Measurements from ENCODE around the gene RTKN2.

RTKN2 gene

GRCh38 chr10:62157601-62158000 lies 111.0 kb downstream of the RTKN2 start:
- no peak overlapping the region for H3K27ac ChIP-seq (ENCODE audit: low read depth, low read length)
- no peaks in the 10 kb centered on the region for H3K27me3 ChIP-seq (ENCODE audit: control insufficient read depth, insufficient read depth, low read length)
- no peak overlapping the region for H3K9ac ChIP-seq (ENCODE audit: low read depth, low read length)
- peaks cover 7% of the 10 kb centered on the region; the same call in 1 of the 2 replicates for H3K4me1 ChIP-seq (ENCODE audit: control insufficient read depth, insufficient read depth, low read length)
- no peaks in the 10 kb centered on the region for H3K36me3 ChIP-seq (ENCODE audit: control insufficient read depth, insufficient read depth, low read length)
- H3K9me3 ChIP-seq (ENCODE audit: control insufficient read depth, insufficient read depth, low read length), result no peaks in the 10 kb centered on the region
- no peak overlapping the region for H3K4me3 ChIP-seq (ENCODE audit: low read depth, low read length)

GRCh38 chr10:62155054-62155680 lies 113.5 kb downstream of the RTKN2 start:
- Histone ChIP-seq H3K36me3 (ENCODE audit: control insufficient read depth, insufficient read depth, low read length) (no peaks in the 10 kb centered on the region), H3K4me1 (ENCODE audit: control insufficient read depth, insufficient read depth, low read length) (no peaks in the 10 kb centered on the region), H3K4me3 (ENCODE audit: low read depth, low read length) (no peak overlapping the region), H3K9me3 (ENCODE audit: control insufficient read depth, insufficient read depth, low read length) (no peaks in the 10 kb centered on the region), H3K27ac (ENCODE audit: low read depth, low read length) (no peak overlapping the region), H3K9ac (ENCODE audit: low read depth, low read length) (no peak overlapping the region), H3K27me3 (ENCODE audit: control insufficient read depth, insufficient read depth, low read length) (no peaks in the 10 kb centered on the region)

GRCh38 chr10:62154231-62154630 lies 114.4 kb downstream of the RTKN2 start:
- Histone ChIP-seq H3K36me3 (ENCODE audit: control insufficient read depth, insufficient read depth, low read length) (no peaks in the 10 kb centered on the region), H3K4me1 (ENCODE audit: control insufficient read depth, insufficient read depth, low read length) (no peaks in the 10 kb centered on the region), H3K27ac (ENCODE audit: low read depth, low read length) (no peak overlapping the region), H3K9ac (ENCODE audit: low read depth, low read length) (no peak overlapping the region), H3K27me3 (ENCODE audit: control insufficient read depth, insufficient read depth, low read length) (no peaks in the 10 kb centered on the region), H3K4me3 (ENCODE audit: low read depth, low read length) (no peak overlapping the region), H3K9me3 (ENCODE audit: control insufficient read depth, insufficient read depth, low read length) (no peaks in the 10 kb centered on the region)

GRCh38 chr10:62153191-62153590 lies 115.5 kb downstream of the RTKN2 start:
- H3K4me3 ChIP-seq (ENCODE audit: low read depth, low read length), result no peak overlapping the region
- no peaks in the 10 kb centered on the region for H3K4me1 ChIP-seq (ENCODE audit: control insufficient read depth, insufficient read depth, low read length)
- no peak overlapping the region for H3K9ac ChIP-seq (ENCODE audit: low read depth, low read length)
- no peak overlapping the region for H3K27ac ChIP-seq (ENCODE audit: low read depth, low read length)
- H3K36me3 ChIP-seq (ENCODE audit: control insufficient read depth, insufficient read depth, low read length), result no peaks in the 10 kb centered on the region
- H3K27me3 ChIP-seq (ENCODE audit: control insufficient read depth, insufficient read depth, low read length), result no peaks in the 10 kb centered on the region
- no peaks in the 10 kb centered on the region for H3K9me3 ChIP-seq (ENCODE audit: control insufficient read depth, insufficient read depth, low read length)

- no peaks in the 10 kb centered on the region for H3K27me3 ChIP-seq (ENCODE audit: control insufficient read depth, insufficient read depth, low read length)
- H3K27ac ChIP-seq (ENCODE audit: low read depth, low read length), result no peak overlapping the region
- no peaks in the 10 kb centered on the region for H3K9me3 ChIP-seq (ENCODE audit: control insufficient read depth, insufficient read depth, low read length)
- H3K9ac ChIP-seq (ENCODE audit: low read depth, low read length), result no peak overlapping the region
- H3K36me3 ChIP-seq (ENCODE audit: control insufficient read depth, insufficient read depth, low read length), result no peaks in the 10 kb centered on the region
- H3K4me1 ChIP-seq (ENCODE audit: control insufficient read depth, insufficient read depth, low read length), result no peaks in the 10 kb centered on the region
- H3K4me3 ChIP-seq (ENCODE audit: low read depth, low read length), result no peak overlapping the region
Observed at GRCh38 chr10:62149621-62150020, 119.0 kb downstream of the RTKN2 start.

GRCh38 chr10:62148155-62148554 lies 120.5 kb downstream of the RTKN2 start:
- Histone ChIP-seq H3K9me3 (ENCODE audit: control insufficient read depth, insufficient read depth, low read length) (no peaks in the 10 kb centered on the region), H3K9ac (ENCODE audit: low read depth, low read length) (no peak overlapping the region), H3K27me3 (ENCODE audit: control insufficient read depth, insufficient read depth, low read length) (no peaks in the 10 kb centered on the region), H3K4me1 (ENCODE audit: control insufficient read depth, insufficient read depth, low read length) (no peaks in the 10 kb centered on the region), H3K36me3 (ENCODE audit: control insufficient read depth, insufficient read depth, low read length) (no peaks in the 10 kb centered on the region), H3K4me3 (ENCODE audit: low read depth, low read length) (no peak overlapping the region), H3K27ac (ENCODE audit: low read depth, low read length) (no peak overlapping the region)

- H3K4me3 ChIP-seq (ENCODE audit: low read depth, low read length), result no peak overlapping the region
- H3K4me1 ChIP-seq (ENCODE audit: control insufficient read depth, insufficient read depth, low read length), result no peaks in the 10 kb centered on the region
- no peaks in the 10 kb centered on the region for H3K36me3 ChIP-seq (ENCODE audit: control insufficient read depth, insufficient read depth, low read length)
- H3K9ac ChIP-seq (ENCODE audit: low read depth, low read length), result no peak overlapping the region
- no peak overlapping the region for H3K27ac ChIP-seq (ENCODE audit: low read depth, low read length)
- peaks cover 3% of the 10 kb centered on the region; the same call in 1 of the 2 replicates for H3K9me3 ChIP-seq (ENCODE audit: control insufficient read depth, insufficient read depth, low read length)
- no peaks in the 10 kb centered on the region for H3K27me3 ChIP-seq (ENCODE audit: control insufficient read depth, insufficient read depth, low read length)
Observed at GRCh38 chr10:62147425-62147824, 121.2 kb downstream of the RTKN2 start.

- Histone ChIP-seq H3K27ac (ENCODE audit: low read depth, low read length) (no peak overlapping the region), H3K4me1 (ENCODE audit: control insufficient read depth, insufficient read depth, low read length) (no peaks in the 10 kb centered on the region), H3K27me3 (ENCODE audit: control insufficient read depth, insufficient read depth, low read length) (no peaks in the 10 kb centered on the region), H3K36me3 (ENCODE audit: control insufficient read depth, insufficient read depth, low read length) (no peaks in the 10 kb centered on the region), H3K4me3 (ENCODE audit: low read depth, low read length) (no peak overlapping the region), H3K9me3 (ENCODE audit: control insufficient read depth, insufficient read depth, low read length) (no peaks in the 10 kb centered on the region), H3K9ac (ENCODE audit: low read depth, low read length) (no peak overlapping the region)
Observed at GRCh38 chr10:62136931-62137330, 131.7 kb downstream of the RTKN2 start.

- no peaks in the 10 kb centered on the region for H3K27me3 ChIP-seq (ENCODE audit: control insufficient read depth, insufficient read depth, low read length)
- no peaks in the 10 kb centered on the region for H3K4me1 ChIP-seq (ENCODE audit: control insufficient read depth, insufficient read depth, low read length)
- H3K36me3 ChIP-seq (ENCODE audit: control insufficient read depth, insufficient read depth, low read length), result no peaks in the 10 kb centered on the region
- no peak overlapping the region for H3K4me3 ChIP-seq (ENCODE audit: low read depth, low read length)
- H3K9me3 ChIP-seq (ENCODE audit: control insufficient read depth, insufficient read depth, low read length), result peaks cover 3% of the 10 kb centered on the region; the same call in 1 of the 2 replicates
- no peak overlapping the region for H3K9ac ChIP-seq (ENCODE audit: low read depth, low read length)
- no peak overlapping the region for H3K27ac ChIP-seq (ENCODE audit: low read depth, low read length)
Observed at GRCh38 chr10:62133618-62134017, 135.0 kb downstream of the RTKN2 start.

Measured in HUES48 (cell line).